ENCODE results near the gene ZNF79. TPM values are rescaled to one million over a fixed set of nuclear protein-coding genes. Genes with fewer than 3 reads are reported as not detected.
A peak's percentile ranks its signal among the peaks of the same experiment; 100 is the strongest.

ZNF79 gene
- total and polyA plus RNA-seq, 9 of the 15 experiments (the other 6 are each of a cell fraction or from before 2014, with no cell fraction given): 0.62 to 7.0 (median 4.1) TPM

GRCh38 chr9:127396808-127397645 is 27.2 kb upstream of the ZNF79 start, which contains the start of gene SLC2A8 (continued):
- TF ChIP-seq CREB3 (tag; conservative IDR thresholded peaks at IDR 0.05; ENCODE audit: low read depth) (no peak), HNRNPLL (IDR thresholded peaks at IDR 0.05; ENCODE audit: low read depth, low read length, poor library complexity, severe bottlenecking) (peak; percentile 71), NR1H2 (CRISPR knock-in tag; IDR thresholded peaks at IDR 0.05) (no peak), ZNF695 (CRISPR knock-in tag; IDR thresholded peaks at IDR 0.05) (no peak), STAT5A (IDR thresholded peaks at IDR 0.05; ENCODE audit: borderline replicate concordance, low read length) (no peak), TCFL5 (CRISPR knock-in tag; conservative IDR thresholded peaks at IDR 0.05) (no peak), ZEB2 (IDR thresholded peaks at IDR 0.05) (no peak), MAFK (IDR thresholded peaks at IDR 0.05; ENCODE audit: low read length) (no peak), ZNF518B (CRISPR knock-in tag; IDR thresholded peaks at IDR 0.05) (no peak), TCF15 (CRISPR knock-in tag; IDR thresholded peaks at IDR 0.05) (no peak), HMBOX1 (IDR thresholded peaks at IDR 0.05) (no peak), ASH1L (IDR thresholded peaks at IDR 0.05; ENCODE audit: borderline replicate concordance, low read depth, partially characterized antibody) (peak; percentile 85), UBTF (IDR thresholded peaks at IDR 0.05; ENCODE audit: borderline replicate concordance in 1 of 2, low read depth in 2 of 2, low read length in 2 of 2) (peak; percentile 55 to 64; a peak in 1 of 4 replicates), NFE2L1 (tag; IDR thresholded peaks at IDR 0.05; ENCODE audit: borderline replicate concordance, low read depth) (no peak), RBM34 (IDR thresholded peaks at IDR 0.05; ENCODE audit: borderline replicate concordance, insufficient read depth, low read length) (no peak), TEAD4 (IDR thresholded peaks at IDR 0.05; ENCODE audit: low read length) (no peak), TEAD4 (CRISPR knock-in tag; IDR thresholded peaks at IDR 0.05; ENCODE audit: borderline replicate concordance) (peak; percentile 88; the same call in 1 of the 2 replicates), XRCC3 (IDR thresholded peaks at IDR 0.05) (no peak), GABPA (tag; conservative IDR thresholded peaks at IDR 0.05; ENCODE audit: low read depth) (peak; percentile 33; the same call in 1 of the 2 replicates)
